ENCODE results near the gene UMODL1.

The UMODL1 gene

GRCh38 chr21:42135386-42136052, 64.4 kb downstream of the UMODL1 start:
- no peak for DNase-seq

GRCh38 chr21:42137191-42137904, 66.2 kb downstream of the UMODL1 start:
- DNase-seq, result no peak

GRCh38 chr21:42140196-42140934, 69.2 kb downstream of the UMODL1 start:
- DNase-seq, result no peak

GRCh38 chr21:42141643-42142042, 70.5 kb downstream of the UMODL1 start:
- no peak for DNase-seq

GRCh38 chr21:42142141-42142540, 71.0 kb downstream of the UMODL1 start:
- DNase-seq, result no peak

- DNase-seq, result no peak
Measured at GRCh38 chr21:42142627-42143026, 71.5 kb downstream of the UMODL1 start.

- DNase-seq, result no peak
Measured at GRCh38 chr21:42143111-42143510, 72.0 kb downstream of the UMODL1 start.

GRCh38 chr21:42144221-42144620, 73.1 kb downstream of the UMODL1 start:
- DNase-seq, result no peak

- peak in 1 of 14 donors; percentile 53 for DNase-seq
Measured at GRCh38 chr21:42144679-42145568, 73.8 kb downstream of the UMODL1 start.

- DNase-seq, result peak in 11 of 14 donors; percentile 10 to 53 (median 45)
Measured at GRCh38 chr21:42145569-42146272, 74.6 kb downstream of the UMODL1 start.

GRCh38 chr21:42146273-42146805, 75.2 kb downstream of the UMODL1 start:
- no peak for DNase-seq

- DNase-seq, result no peak
Measured at GRCh38 chr21:42146821-42147220, 75.7 kb downstream of the UMODL1 start.

- no peak for DNase-seq
Measured at GRCh38 chr21:42147386-42148020, 76.4 kb downstream of the UMODL1 start.

- DNase-seq, result no peak
Measured at GRCh38 chr21:42148097-42148496, 77.0 kb downstream of the UMODL1 start.

- no peak for DNase-seq
Measured at GRCh38 chr21:42148584-42148983, 77.5 kb downstream of the UMODL1 start.

- DNase-seq, result no peak
Measured at GRCh38 chr21:42149656-42150473, 78.7 kb downstream of the UMODL1 start.

- no peak for DNase-seq
Measured at GRCh38 chr21:42150474-42151085, 79.5 kb downstream of the UMODL1 start.

- DNase-seq, result no peak
Measured at GRCh38 chr21:42151148-42151947, 80.2 kb downstream of the UMODL1 start.

GRCh38 chr21:42151948-42152220, 80.8 kb downstream of the UMODL1 start:
- DNase-seq, result no peak
